Stimulated activated CD4-positive, alpha-beta T cell treated with anti-CD3 and anti-CD28 coated beads, Interleukin-12 subunit alpha, Interleukin-12 subunit beta, amount 100 ng/mL, for 4 hours (primary cell): ENCODE measurements around the gene LITAF.
"Not testable (repeated sequence)": the region's sequence is repeated elsewhere in the genome, so short reads cannot be mapped to it uniquely, and the experiment has no call there.

ENCODE experiments used
- DNase-seq: peaks from one replicate; pipeline ENCODE4 v3.0.0-alpha.2; 2020

LITAF gene

DNA sequence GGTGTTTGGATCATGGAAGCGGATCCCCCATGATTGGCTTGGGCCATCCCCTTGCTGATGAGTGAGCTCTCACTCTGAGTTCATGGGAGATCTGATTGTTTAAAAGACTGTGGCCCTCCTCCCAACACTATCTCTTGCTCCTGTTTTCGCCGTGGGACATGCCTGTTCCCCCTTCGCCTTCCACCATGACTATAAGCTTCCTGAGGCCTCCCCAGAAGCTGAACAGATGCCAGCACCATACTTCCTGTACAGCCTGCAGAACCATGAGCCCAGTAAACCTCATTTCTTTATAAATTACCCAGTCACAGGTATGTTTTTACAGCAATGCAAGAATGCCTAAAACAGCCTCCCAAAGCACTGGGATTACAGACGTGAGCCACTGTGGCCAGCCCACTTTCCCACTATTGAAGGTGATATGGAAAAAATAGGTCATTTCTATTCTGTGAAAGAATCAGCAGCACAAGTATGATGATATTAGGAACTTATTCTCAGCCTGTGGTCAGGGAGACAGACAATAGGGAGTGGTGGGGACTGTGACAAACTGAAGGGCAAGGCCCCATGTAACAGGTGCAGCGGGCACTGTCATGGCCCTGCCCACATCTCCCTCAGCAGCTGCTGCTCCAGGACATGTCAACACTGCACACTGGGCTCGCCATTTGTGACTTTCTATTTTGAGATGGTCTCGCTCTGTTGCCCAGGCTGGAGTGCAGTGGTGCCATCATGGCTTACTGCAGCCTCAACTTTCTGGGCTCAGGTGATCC, 33.7 kb upstream of the LITAF start:
- DNase-seq = no peak

DNA sequence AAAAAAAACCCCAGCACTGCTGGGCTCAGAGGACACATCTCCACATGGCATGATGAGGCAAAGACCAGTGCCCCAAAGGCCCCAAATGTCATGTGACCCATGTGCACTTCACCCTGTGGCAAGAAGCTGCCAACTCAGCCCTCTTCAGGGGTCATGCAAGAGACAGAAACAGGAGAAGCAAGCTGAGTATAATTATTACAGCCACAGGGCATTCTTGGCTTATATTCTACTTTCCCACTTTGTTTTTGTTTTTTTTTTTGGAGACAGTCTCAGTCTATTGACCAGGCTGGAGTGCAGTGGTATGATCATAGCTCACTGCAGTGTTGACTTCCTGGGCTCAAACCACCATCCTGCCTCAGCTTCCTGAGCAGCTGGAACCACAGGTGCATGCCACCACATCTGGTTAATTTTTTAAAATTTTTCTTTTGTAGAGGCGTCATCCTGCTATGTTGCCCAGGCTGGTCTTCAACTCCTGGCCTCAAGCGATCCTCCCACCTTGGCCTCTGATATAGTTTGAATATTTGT, 32.7 kb upstream of the LITAF start:
- DNase-seq = no peak

DNA sequence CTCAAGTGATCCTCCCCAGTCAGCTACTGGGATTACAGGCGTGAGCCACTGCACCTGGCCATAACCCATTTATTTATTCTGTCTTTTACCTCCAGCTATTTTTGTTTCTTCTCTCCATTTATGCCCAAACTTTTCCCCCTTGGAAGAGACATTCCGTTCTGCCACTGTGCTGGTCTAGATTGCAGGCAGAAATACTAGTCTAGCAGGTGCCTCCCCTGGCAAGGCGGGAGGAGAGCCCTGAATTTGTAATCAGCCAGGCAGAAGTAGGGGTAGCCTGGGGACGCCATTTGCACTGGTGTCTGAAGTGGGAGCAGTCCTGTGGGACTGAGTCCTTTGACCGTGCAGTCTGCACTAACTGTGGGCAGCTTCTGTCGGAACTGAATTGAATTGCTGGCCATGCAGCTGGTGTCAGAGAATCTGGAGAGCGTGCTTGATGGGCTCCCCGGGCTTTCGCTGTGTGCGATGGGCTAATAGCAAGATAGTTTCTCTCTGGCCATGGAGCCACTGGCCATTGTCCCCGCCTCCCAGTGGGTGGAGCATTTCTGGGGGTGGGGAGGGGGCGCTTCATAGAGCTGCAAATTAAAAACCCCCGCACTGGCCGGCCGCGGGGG, 31.5 kb upstream of the LITAF start:
- DNase-seq = no peak

DNA sequence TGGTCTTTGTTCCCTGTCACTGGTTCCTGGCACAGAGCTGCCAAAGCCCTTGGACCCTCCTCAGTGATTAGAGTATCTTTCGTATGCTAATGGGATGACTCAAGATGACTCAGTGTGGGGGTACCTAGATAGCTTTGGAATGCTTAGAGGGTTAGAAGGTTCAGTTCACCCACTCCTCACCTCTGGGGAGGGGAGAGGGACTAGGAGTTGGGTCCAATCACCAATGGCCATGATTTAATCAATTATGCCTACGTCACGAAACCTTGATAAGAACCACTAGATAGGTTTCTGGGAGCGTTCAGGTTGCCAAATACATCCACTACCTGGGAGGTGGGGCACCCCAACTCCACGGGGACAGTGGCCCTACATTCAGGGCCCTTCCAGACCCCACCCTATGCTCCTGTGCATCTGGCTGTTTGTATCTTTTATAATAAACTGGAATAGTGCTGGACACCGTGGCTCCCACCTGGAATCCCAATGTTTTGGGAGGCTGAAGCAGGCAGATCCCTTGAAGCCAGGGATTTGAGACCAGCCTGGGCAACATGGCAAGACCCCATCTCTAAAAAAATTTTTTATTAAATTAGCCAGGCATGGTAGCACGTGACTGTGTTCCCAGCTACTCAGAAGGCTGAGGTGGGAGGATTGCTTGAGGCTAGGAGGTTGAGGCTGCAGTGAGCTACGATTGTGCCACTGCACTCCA, 29.2 kb upstream of the LITAF start:
- no peak for DNase-seq

DNA sequence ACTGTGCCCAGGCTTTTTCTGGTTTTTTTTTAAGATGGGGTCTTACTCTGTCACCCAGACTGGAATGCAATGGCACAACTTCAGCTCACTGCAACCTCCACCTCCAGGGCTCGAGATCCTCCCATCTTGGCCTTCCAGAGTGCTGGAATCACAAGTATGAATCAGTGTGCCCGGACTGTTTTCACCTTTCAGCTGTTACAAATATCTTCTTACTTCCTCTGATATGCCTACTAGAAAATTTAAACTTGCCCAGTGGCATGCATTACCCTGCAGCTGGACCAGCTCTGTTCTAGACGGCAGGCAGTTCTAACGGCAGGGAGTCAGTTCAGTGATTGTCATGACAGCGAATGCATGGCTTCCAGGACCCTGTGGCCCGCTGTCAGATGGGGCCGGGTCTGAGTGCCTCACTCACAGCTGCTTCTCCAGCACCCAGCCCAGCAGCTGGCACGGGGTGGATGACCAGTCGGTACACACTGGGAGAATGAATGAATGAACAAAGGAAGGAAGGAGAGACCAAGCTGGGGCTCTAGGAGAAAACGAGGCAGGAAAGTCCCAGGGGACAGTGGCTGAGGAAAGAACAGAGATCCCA, 28.0 kb upstream of the LITAF start:
- no peak for DNase-seq

DNA sequence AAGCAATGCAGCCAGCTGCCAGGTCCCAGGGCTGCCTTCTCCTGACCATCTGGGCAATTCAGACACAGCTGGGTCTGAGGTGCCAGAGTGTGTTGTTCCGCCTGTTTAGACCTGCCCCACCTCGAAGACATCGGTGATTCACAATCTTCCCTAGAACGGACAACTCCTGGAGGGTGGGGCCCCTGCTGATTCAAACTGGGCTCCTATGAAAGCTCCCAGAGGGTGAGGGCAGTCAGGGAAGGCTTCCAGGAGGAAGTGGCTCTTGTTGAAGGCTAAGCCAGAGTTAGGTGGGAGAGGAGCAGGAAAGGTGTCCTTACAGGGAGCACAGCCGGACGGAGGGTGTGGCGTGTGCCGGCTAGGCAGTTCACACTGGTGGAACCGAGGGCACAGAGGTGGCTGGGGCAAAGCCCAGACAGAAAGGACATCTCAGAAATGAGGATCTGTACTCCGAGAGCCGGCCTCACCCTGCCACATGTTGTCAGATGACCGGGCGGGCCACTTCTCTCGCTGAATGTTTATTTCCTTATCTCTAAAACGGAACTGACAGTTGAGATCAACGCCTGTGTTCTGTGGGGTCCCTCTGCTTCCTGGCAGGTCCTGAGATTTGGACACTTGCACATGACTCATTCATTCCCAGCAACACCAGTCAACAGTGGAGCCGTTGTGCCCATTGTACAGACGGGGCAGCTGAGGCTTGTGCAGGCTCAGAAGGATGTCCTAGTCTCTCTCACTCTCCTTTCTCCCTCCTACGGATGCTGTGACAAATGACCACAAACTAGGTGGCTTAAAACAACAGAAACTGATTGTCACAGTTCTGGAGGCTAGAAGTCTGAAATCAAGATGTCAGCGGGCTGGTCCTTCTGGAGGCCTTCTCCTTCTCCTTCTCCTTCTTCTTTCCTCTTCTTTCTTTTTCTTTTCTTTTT, 26.9 kb upstream of the LITAF start:
- no peak for DNase-seq

DNA sequence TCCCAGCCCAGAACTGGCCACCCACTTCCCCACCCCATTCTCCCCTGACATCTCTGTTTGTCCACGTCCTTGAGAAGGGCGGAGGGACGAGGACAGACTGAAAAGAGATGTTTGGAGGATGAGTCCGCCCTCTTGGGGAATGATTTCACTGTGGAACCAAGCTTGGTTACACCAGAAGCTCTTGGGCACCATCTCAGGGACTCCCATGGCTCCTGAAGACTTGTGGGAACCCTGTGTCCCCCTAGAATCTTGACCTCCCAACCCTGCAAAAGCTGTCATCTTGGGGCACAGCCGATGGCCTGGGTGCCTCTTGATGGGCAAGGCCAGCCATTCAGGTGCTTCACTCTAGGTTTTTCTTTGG, 25.9 kb upstream of the LITAF start:
- DNase-seq = no peak

DNA sequence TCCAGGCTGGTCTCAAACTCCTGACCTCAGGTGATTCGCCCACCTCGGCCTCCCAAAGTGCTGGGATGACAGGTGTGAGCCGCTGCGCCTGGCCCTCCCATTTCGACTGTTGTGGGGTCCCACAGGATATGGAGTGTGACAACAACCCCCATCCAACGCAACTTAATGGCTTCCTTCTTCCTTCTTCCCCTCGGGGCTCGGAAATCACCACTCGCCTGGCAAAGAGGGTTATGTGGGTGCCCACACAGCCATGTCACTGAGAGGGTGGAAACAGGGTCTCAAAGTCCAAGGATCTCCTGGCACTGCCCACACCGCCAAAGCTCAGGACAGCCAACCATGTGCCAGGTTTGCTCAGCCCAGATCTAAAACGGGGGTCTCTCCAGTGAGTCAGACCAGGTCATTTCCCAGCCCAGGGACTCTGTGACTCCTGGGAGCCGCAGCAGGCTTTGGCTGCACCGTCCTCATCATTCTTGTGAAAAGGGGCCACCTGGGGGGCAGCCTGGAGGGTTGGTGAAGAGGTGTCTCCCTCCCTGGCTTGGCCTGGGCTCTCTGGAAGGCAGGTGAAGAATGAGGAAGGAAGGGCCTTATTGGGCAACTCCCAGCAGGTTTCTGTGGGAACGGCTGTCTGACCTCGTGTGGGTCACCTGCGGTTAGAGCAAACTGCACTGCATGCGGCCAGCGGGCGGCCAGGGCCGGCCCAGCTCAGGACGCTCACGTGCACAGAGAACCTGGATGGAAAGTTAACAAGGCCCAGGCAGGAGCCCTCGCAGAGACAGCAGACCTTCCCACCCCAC, 25.3 kb upstream of the LITAF start:
- DNase-seq = no peak

DNA sequence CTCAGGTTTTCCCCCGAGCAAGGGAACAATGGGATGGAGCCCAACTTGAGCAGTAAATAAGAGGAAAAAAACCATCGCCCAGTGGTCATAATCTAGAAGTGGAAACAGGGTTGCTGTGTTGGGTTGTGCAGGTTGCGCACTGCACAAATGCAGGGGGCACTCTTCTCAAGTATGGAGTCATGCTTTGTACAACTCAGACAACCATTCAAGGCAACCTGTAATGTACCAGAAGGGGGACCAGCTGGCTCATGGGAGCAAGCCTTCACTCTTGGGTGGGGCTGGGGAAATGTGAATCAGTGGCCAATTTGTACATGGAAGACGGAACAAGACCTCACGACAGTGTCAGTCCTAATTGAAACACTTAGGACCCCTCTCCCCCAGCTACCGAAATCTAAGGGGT, 23.9 kb upstream of the LITAF start:
- no peak for DNase-seq

DNA sequence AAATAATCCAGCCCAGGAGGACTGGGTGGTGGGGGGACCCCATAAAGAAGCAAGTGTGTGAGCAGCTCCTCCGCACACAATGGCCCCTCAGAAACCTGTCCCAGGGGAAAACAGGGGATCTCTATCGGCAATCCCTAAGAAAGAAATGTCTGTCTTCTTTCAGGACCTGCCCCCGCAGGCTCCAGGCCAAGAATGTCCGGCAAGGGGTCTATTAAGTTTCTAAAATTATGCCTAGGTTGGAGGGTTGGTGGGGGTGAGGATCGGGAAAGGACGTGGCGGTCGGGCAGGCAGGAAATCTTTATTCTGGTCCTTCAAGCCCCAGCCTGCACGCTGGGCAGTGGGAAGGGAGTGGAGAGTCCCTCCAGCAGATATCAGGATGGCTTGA, 23.4 kb upstream of the LITAF start:
- no peak for DNase-seq

DNA sequence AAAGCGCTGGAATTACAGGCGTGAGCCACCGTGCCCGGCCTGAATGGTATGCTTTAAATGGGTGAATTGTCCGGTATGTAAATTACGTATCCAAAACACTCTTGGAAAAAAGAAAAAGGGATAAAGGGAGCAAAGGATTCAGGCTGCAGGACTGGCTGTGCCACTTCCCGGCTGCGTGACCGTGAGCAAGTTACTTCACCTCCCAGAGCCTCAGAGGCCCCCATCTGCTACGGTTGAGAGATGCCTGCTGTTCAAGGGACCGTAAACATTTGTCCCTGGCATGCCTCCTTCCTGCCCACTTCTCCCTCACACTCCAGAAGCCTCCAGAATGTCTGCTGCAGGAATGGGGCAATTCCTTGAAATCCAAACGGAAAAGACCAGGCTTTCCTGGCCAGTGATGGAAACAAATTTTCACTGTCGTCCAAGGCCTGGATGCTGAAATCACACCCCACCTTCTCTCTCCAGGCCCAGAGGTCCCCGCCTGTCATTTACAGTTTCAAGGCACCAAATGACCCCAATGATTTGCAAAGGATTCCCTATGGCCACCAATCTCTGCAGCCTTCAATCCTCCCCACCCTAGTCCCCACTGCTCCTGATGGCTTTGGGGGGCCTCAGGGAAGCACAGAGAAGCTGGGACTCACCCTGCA, 22.9 kb upstream of the LITAF start:
- no peak for DNase-seq

DNA sequence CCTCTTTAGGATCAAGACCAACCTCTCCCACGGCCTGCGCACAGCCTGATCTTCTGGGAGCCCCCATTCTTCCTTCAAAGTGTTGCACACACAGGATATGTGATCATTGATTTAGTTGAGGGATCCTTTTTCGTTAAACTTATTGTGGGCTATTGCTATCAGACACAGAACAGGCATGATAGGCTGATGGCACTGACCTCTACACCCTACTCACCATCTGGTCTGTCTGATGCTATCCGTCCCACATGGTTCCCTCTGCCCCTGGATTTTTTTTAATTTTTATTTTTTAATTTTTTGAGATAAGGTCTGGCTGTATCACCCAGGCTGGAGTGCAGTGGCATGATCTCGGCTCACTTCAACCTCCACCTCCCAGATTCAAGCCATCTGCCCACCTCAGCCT, 19.2 kb upstream of the LITAF start:
- DNase-seq = no peak

DNA sequence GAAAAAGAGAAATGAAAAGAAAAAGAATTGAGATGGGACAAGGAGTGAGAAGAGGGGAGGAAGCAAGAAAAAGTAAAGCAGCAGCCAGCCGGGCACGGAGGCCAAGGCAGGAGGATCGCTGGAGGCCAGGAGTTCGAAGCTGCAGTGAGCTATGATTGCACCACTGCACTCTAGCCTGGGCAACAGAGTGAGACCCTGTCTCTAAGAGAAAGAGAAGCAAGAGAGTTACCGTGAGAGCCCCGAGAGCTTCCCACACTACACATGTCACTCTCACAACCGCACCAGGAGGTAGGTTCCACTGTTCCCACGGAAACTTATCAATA, 18.8 kb upstream of the LITAF start:
- no peak for DNase-seq

DNA sequence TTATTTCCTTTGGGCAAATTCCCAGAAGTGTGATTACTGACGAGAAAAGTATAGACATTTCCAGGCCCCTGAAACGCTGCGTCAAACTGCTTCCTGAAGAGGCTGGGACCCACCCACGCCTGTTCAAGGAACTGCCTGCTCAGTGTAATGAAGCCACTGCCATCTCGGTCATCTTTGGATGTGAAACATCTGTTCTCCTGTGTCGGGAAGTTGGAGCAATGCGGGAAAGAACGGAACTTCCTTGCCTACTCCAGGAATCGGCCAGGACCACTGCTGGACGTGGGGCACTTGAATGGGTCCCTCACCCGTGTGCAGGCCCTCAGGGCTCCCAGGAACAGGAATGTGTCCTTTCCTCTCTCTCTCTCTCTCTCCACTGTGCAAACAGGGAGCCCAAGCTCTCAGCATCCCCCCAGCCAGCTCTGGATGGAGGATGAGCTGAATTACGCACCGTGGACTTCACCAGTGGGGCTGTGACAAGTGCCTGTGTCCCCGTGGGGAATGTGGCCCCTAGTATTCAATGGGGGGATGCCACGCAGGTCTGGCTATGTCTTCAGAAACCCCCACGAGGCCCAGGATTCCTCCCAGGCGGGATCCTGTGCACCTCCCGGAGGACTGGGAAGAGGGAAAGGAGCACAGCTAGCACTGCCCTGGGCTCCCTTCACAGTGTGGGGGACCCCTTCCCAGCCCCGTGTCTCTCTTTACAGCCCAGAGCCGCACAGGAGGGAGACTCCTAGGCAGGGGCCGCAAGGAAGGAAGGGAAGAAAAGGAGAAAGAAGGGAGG, 18.3 kb upstream of the LITAF start:
- DNase-seq = no peak

DNA sequence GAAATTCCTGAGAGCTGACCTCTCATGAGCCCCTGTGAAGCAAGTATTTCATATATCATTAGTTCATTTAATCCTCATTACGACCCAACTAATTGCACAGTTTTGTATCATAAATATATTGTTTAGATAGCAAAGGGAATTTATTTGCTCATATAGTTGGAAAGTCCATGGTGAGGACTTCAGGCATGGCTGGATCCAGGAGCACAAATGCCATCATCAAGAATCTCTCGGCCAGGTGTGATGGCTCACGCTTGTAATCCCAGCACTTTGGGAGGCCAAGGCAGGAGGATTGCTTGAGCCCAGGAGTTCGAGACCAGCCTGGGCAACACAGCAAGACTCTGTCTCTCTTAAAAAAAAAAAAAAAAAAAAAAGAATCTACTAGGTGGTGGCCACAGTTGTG, 17.6 kb upstream of the LITAF start:
- DNase-seq = not testable (repeated sequence)

DNA sequence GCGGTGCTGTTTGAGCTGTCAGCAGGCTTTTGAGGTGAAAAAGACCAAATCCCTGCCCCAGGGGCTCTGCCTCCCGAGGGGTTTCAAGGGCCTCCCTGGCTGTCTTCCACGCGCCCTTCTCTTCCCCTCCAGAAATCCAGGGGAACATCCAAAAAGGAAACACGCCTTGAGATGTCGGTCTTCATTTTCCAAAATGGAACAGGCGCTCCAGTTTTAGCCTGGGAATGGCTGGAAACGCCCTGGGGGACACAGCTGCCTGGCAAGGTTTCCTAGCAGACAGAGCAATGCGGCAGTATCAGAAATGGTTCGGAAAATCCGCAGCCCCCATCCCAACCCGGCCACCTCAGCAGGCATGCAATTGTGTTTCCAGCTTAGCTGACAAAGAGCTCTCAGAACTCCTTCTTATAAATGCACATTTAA, 16.6 kb upstream of the LITAF start:
- DNase-seq = no peak

DNA sequence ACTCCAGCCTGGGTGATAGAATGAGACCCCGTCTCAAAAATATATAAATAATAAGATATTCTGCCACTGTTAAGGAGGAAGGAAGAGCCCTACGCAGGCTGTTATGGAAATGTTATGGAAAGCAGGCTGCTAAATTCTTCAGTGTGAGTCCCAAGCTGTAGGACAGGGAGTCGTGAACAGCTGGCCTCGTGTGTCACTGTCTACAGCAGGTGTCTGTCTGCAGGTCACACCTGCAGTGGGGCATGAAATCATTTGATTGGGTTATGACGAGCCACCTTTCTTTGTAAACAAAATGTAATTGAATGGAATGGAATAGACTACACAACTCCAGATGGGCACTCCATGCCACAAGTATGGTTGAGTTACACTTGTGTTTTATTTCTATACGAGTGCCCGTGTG, 15.6 kb upstream of the LITAF start:
- DNase-seq = no peak

DNA sequence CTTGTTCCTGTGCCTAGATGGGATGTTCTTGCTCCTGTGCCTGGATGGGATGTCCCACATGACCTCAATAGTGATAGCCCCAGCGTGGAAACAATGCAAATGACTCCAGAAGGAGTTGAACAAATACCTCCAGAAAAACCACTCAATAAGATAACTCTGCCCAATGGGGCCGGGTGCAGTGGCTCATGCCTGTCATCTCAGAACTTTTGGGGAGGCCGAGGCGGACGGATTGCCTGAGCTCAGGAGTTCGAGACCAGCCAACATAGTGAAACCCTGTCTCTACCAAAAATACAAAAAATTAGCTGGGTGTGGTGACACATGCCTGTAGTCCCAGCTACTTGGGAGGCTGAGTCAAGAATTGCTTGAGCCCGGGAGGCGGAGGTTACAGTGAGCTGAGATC, 15.2 kb upstream of the LITAF start:
- no peak for DNase-seq

DNA sequence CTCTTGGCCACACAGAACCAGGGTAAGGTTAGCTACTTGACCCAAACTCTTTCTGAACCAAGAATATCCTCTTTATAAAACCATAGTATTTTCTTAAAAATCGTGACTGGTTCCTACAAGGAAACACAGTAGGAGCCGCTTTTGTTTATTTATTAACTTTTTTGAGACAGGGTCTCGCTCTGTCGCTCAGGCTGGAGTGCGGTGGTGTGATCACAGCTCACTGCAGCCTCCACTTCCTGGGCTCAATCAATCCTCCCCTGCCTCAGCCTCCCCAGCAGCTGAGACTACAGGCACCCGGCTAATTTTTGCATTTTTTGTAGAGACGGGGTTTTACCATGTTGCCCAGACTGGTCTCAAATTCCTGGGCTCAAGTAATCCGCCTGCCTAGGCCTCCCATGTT, 14.7 kb upstream of the LITAF start:
- no peak for DNase-seq

DNA sequence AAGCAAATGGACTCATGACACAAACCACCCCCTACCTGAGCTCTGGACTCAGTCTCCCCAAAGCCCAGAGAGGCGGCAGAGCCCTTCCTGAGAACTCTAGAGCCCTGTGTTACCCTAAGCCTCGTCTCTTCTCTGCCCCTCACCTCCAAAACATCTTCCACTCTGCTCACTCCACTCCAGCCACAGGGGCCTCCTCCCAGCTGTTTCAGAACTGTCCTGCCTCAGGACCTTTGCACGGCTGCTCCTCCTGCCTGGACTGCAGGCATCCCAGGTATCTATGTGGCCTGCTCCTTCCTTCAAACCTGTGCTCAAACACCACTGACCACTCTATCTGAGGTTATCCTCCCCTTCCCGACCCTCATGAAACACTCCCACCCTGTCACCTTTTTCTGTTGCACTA, 12.9 kb upstream of the LITAF start:
- no peak for DNase-seq
